HG03571 (cell line): ENCODE results near the gene FOXA1.

ENCODE experiments used
- ATAC-seq: cut with Tn5 transposase; IDR thresholded peaks from one replicate; pipeline ENCODE4 v1.9.1; 2021; ENCODE audit not compliant: unreplicated experiment

The FOXA1 gene

GRCh38 chr14:37594971-37595808, at the start of gene FOXA1, which contains the start of gene TTC6:
Gene FOXA1 (minus strand): TSS chr14:37595249. CDS start chr14:37594972, 277 bp downstream.
Gene TTC6 (plus strand): TSS chr14:37595629. CDS start chr14:37622065, 26,436 bp downstream.
- ATAC-seq: no peak

GRCh38 chr14:37643701-37644100, 48.7 kb upstream of the FOXA1 start:
- no peak for ATAC-seq

GRCh38 chr14:37642125-37642524, 47.1 kb upstream of the FOXA1 start:
- no peak for ATAC-seq

- no peak for ATAC-seq
These were observed 46.1 kb upstream of the FOXA1 start for GRCh38 chr14:37641117-37641516.

GRCh38 chr14:37638599-37638998, 43.5 kb upstream of the FOXA1 start:
- no peak for ATAC-seq

- no peak for ATAC-seq
These were observed 42.3 kb upstream of the FOXA1 start for GRCh38 chr14:37637341-37637740.

GRCh38 chr14:37625597-37626595, 30.8 kb upstream of the FOXA1 start:
- no peak for ATAC-seq

- ATAC-seq: no peak
These were observed 28.9 kb upstream of the FOXA1 start for GRCh38 chr14:37623971-37624370.

GRCh38 chr14:37623426-37623951, 28.4 kb upstream of the FOXA1 start:
- no peak for ATAC-seq

GRCh38 chr14:37622231-37622923, 27.3 kb upstream of the FOXA1 start:
- ATAC-seq: no peak

GRCh38 chr14:37620856-37621255, 25.8 kb upstream of the FOXA1 start:
- no peak for ATAC-seq

GRCh38 chr14:37618498-37619028, 23.5 kb upstream of the FOXA1 start:
- ATAC-seq: no peak

GRCh38 chr14:37617864-37618365, 22.9 kb upstream of the FOXA1 start:
- ATAC-seq: no peak

- no peak for ATAC-seq
These were observed 21.8 kb upstream of the FOXA1 start for GRCh38 chr14:37616853-37617252.

- no peak for ATAC-seq
These were observed 20.7 kb upstream of the FOXA1 start for GRCh38 chr14:37615582-37616289.

GRCh38 chr14:37610945-37611523, 16.0 kb upstream of the FOXA1 start:
- ATAC-seq: no peak

GRCh38 chr14:37608649-37609048, 13.6 kb upstream of the FOXA1 start:
- no peak for ATAC-seq

- no peak for ATAC-seq
These were observed 11.6 kb upstream of the FOXA1 start for GRCh38 chr14:37606678-37607077.

GRCh38 chr14:37603688-37604251, 8.7 kb upstream of the FOXA1 start:
- ATAC-seq: no peak
